HepG2 (cell line): ENCODE measurements around the gene ITIH3. TPM values are rescaled to one million over a fixed set of nuclear protein-coding genes. Genes with fewer than 3 reads are reported as not detected.

ENCODE experiments used
- GABPA ChIP-seq, 2 experiments: IDR thresholded peaks; 2 replicates each; pipeline ENCODE4 v1.6.1; 2011 to 2016; ENCODE audit warnings: low read depth in 2 of 2, low read length in 1 of 2, missing biosample characterization in 1 of 2, missing genetic modification characterization in 1 of 2
- ISX ChIP-seq: sonication (generic); formaldehyde crosslinking; conservative IDR thresholded peaks from 2 replicates; pipeline ENCODE4 v1.5.0; 2020; ENCODE audit warnings: missing genetic modification reagents
- MEF2D ChIP-seq: sonication (generic); formaldehyde crosslinking; IDR thresholded peaks from 2 replicates; pipeline ENCODE4 v1.5.1; 2020; ENCODE audit warnings: mild to moderate bottlenecking, missing genetic modification reagents
- NCOA1 ChIP-seq: sonication (generic); formaldehyde crosslinking; IDR thresholded peaks from 2 replicates; pipeline ENCODE4 v1.9.0; 2021; ENCODE audit warnings: missing genetic modification reagents
- SMARCE1 ChIP-seq: fragments of 450-650 bp; IDR thresholded peaks from 2 replicates; pipeline ENCODE4 v1.6.1; 2017; ENCODE audit warnings: borderline replicate concordance
- SOX6 ChIP-seq, 2 experiments: fragments of 450-650 bp in 1 of 2; sonication (generic) in 1 of 2; formaldehyde crosslinking in 1 of 2; IDR thresholded peaks; 2 replicates each; pipeline versions ENCODE4 v1.4.0 to v1.6.1; 2017 to 2020; ENCODE audit warnings: antibody characterized with exemption in 1 of 2, mild to moderate bottlenecking in 1 of 2, missing genetic modification reagents in 1 of 2
- TMF1 ChIP-seq: sonication (generic); formaldehyde crosslinking; IDR thresholded peaks from 2 replicates; pipeline ENCODE4 v1.8.1; 2022; ENCODE audit warnings: low read depth, missing genetic modification reagents
- ZNF530 ChIP-seq: sonication (generic); formaldehyde crosslinking; IDR thresholded peaks from 2 replicates; pipeline ENCODE4 v1.5.0; 2020; ENCODE audit warnings: low read depth, mild to moderate bottlenecking, missing genetic modification reagents
- polyA plus RNA-seq, 8 experiments: library from polyadenylated mRNA; depleted of rRNA in 3 of 8; stranded (reverse) in 7 of 8; unstranded in 1 of 8; fragments of >200 nt; fragmentation: Illumina TruSeq in 4 of 8; extraction: Trizol in 4 of 8; gene quantifications; 2 replicates each; pipeline versions ENCODE4 v1.2.1 to v1.2.3, GENCODE V29; 2011 to 2016; ENCODE audit warnings: low read depth in 4 of 8, missing spikeins in 1 of 8, mixed read lengths in 1 of 8; ENCODE audit not compliant: insufficient read depth in 1 of 8
- total RNA-seq, 5 experiments: library from RNA; depleted of rRNA; stranded (reverse); fragments of >200 nt; fragmentation: Illumina TruSeq; extraction: Trizol; gene quantifications; 2 replicates each; pipeline ENCODE4 v1.2.3, GENCODE V29; 2016; ENCODE audit warnings: low read depth in 1 of 5
- TF ChIP-seq, protein P1 (sequence below): sonication (generic); formaldehyde crosslinking; IDR thresholded peaks from 2 replicates; pipeline ENCODE4 v1.8.0; 2022; ENCODE audit warnings: mild to moderate bottlenecking, missing genetic modification reagents; ENCODE audit not compliant: insufficient replicate concordance
- TF ChIP-seq, protein P2 (sequence below): sonication (generic); formaldehyde crosslinking; IDR thresholded peaks from 2 replicates; pipeline ENCODE4 v1.5.1; 2020; ENCODE audit warnings: mild to moderate bottlenecking, missing genetic modification reagents
- TF ChIP-seq, protein P3 (sequence below): sonication (generic); formaldehyde crosslinking; IDR thresholded peaks from 2 replicates; pipeline ENCODE4 v1.5.0; 2020; ENCODE audit warnings: mild to moderate bottlenecking, missing genetic modification reagents, borderline replicate concordance

ITIH3 gene
- total and polyA plus RNA-seq, 2 of the 13 experiments (the other 11 are each of a cell fraction or from before 2014, with no cell fraction given) = 105 to 632 TPM

DNA sequence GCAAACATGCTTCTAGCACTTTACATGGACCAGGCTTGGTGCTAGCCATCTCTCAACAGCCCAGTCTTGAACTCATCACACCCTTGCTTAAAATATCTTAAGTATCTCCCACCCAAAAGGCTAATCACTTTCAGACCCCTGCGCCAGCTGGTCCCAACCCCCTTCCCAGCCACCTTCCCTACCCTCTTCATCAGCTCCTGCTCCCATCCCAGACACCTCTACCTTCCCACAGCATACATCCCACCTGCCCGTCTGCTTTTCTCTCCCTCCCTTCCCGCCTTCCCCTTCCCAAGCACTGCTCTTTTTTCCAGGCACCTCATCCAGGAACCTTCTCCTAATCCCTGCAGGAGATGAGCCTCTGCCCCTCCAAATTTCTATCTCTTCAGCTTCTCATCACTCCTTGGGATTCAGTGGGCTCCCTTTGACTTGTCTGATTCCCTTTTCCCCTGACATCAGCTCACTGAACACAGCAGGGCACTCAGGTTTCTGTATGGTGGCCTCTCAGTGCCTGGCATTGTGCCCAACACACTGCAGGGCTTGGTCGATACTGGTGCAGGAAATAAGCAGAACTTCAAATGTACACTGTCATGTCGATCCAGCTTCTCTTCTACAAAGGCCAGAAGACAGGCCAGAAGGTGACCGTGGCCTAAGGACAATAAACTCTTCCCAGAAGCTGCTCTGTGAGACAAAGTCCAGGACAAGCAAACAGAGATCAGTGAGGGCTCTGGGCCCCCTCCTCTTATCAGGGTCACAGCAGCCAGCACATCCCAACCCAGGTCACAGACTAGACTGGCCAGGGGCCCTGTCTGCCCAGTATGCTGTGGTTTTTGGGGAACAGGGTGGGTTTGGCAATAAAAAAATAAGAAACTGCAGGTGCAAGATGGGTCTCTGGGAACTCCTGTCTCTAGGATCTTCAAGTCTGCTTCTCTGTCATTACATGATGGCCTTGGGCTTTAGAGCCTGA is 19.4 kb upstream of the ITIH3 start (continued):
- TF ChIP-seq SMARCE1 (no peak), ISX (no peak), TMF1 (CRISPR knock-in tag) (no peak), ZNF530 (CRISPR knock-in tag) (no peak), NCOA1 (CRISPR knock-in tag) (peak; percentile 95), SOX6 (IDR thresholded peaks at IDR 0.05) (no peak), SOX6 (CRISPR knock-in tag; IDR thresholded peaks at IDR 0.05) (peak; percentile 97), GABPA (IDR thresholded peaks at IDR 0.05; ENCODE audit: low read depth, low read length) (no peak), GABPA (CRISPR knock-in tag; IDR thresholded peaks at IDR 0.05; ENCODE audit: low read depth) (peak; percentile 48; the same call in 1 of the 2 replicates), MEF2D (CRISPR knock-in tag) (peak; percentile 82)
- TF ChIP-seq, protein P1, sequence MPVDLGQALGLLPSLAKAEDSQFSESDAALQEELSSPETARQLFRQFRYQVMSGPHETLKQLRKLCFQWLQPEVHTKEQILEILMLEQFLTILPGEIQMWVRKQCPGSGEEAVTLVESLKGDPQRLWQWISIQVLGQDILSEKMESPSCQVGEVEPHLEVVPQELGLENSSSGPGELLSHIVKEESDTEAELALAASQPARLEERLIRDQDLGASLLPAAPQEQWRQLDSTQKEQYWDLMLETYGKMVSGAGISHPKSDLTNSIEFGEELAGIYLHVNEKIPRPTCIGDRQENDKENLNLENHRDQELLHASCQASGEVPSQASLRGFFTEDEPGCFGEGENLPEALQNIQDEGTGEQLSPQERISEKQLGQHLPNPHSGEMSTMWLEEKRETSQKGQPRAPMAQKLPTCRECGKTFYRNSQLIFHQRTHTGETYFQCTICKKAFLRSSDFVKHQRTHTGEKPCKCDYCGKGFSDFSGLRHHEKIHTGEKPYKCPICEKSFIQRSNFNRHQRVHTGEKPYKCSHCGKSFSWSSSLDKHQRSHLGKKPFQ = peak; percentile 41
- TF ChIP-seq, protein P2, sequence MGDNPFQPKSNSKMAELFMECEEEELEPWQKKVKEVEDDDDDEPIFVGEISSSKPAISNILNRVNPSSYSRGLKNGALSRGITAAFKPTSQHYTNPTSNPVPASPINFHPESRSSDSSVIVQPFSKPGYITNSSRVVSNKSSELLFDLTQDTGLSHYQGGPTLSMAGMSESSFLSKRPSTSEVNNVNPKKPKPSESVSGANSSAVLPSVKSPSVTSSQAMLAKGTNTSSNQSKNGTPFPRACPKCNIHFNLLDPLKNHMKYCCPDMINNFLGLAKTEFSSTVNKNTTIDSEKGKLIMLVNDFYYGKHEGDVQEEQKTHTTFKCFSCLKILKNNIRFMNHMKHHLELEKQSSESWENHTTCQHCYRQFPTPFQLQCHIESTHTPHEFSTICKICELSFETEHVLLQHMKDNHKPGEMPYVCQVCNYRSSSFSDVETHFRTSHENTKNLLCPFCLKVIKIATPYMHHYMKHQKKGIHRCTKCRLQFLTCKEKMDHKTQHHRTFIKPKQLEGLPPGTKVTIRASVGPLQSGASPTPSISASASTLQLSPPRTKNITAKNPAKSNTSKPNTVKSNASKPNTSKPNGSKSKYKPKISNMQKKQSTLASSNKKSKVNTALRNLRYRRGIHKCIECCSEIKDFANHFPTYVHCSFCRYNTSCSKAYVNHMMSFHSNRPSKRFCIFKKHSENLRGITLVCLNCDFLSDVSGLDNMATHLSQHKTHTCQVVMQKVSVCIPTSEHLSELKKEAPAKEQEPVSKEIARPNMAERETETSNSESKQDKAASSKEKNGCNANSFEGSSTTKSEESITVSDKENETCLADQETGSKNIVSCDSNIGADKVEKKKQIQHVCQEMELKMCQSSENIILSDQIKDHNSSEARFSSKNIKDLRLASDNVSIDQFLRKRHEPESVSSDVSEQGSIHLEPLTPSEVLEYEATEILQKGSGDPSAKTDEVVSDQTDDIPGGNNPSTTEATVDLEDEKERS (CRISPR knock-in tag) = peak; percentile 86; the same call in 1 of the 2 replicates
- TF ChIP-seq, protein P3, sequence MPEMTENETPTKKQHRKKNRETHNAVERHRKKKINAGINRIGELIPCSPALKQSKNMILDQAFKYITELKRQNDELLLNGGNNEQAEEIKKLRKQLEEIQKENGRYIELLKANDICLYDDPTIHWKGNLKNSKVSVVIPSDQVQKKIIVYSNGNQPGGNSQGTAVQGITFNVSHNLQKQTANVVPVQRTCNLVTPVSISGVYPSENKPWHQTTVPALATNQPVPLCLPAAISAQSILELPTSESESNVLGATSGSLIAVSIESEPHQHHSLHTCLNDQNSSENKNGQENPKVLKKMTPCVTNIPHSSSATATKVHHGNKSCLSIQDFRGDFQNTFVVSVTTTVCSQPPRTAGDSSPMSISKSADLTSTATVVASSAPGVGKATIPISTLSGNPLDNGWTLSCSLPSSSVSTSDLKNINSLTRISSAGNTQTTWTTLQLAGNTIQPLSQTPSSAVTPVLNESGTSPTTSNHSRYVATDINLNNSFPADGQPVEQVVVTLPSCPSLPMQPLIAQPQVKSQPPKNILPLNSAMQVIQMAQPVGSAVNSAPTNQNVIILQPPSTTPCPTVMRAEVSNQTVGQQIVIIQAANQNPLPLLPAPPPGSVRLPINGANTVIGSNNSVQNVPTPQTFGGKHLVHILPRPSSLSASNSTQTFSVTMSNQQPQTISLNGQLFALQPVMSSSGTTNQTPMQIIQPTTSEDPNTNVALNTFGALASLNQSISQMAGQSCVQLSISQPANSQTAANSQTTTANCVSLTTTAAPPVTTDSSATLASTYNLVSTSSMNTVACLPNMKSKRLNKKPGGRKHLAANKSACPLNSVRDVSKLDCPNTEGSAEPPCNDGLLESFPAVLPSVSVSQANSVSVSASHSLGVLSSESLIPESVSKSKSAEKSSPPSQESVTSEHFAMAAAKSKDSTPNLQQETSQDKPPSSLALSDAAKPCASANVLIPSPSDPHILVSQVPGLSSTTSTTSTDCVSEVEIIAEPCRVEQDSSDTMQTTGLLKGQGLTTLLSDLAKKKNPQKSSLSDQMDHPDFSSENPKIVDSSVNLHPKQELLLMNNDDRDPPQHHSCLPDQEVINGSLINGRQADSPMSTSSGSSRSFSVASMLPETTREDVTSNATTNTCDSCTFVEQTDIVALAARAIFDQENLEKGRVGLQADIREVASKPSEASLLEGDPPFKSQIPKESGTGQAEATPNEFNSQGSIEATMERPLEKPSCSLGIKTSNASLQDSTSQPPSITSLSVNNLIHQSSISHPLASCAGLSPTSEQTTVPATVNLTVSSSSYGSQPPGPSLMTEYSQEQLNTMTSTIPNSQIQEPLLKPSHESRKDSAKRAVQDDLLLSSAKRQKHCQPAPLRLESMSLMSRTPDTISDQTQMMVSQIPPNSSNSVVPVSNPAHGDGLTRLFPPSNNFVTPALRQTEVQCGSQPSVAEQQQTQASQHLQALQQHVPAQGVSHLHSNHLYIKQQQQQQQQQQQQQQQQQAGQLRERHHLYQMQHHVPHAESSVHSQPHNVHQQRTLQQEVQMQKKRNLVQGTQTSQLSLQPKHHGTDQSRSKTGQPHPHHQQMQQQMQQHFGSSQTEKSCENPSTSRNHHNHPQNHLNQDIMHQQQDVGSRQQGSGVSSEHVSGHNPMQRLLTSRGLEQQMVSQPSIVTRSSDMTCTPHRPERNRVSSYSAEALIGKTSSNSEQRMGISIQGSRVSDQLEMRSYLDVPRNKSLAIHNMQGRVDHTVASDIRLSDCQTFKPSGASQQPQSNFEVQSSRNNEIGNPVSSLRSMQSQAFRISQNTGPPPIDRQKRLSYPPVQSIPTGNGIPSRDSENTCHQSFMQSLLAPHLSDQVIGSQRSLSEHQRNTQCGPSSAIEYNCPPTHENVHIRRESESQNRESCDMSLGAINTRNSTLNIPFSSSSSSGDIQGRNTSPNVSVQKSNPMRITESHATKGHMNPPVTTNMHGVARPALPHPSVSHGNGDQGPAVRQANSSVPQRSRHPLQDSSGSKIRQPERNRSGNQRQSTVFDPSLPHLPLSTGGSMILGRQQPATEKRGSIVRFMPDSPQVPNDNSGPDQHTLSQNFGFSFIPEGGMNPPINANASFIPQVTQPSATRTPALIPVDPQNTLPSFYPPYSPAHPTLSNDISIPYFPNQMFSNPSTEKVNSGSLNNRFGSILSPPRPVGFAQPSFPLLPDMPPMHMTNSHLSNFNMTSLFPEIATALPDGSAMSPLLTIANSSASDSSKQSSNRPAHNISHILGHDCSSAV (CRISPR knock-in tag) = no peak
